ENCODE data around the gene TIGAR.

DNA sequence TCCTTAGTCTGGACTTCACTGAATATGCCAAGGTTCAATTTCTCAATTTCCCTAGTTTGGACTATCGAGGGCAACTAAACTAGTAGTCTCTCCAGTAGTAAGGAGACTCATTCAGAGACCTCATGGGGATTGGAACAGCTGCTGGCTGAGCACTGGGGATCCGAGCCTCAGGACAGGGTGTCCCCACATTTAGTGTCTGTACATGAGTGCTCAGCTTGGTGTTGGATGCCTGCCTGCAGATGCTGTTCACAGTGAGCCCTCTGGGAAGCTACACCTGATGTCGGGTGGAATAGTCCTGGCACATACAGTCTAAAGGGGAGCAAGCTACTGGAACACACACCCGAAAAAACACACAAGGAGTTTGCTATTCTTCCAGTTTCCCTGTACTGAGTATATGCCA, 59.3 kb downstream of the TIGAR start:
- TF ChIP-seq, protein P1, sequence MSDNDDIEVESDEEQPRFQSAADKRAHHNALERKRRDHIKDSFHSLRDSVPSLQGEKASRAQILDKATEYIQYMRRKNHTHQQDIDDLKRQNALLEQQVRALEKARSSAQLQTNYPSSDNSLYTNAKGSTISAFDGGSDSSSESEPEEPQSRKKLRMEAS (IDR thresholded peaks at IDR 0.05; ENCODE audit: insufficient read depth, insufficient read length): no peak
- TF ChIP-seq GATA2 (IDR thresholded peaks at IDR 0.05; ENCODE audit: insufficient read depth, insufficient read length, low read depth, low read length): no peak
- TF ChIP-seq FOS (IDR thresholded peaks at IDR 0.05; ENCODE audit: borderline replicate concordance, insufficient read depth, low read length): no peak
